HepG2 (cell line): ENCODE measurements around the gene TUBA4B. TPM values are rescaled to one million over a fixed set of nuclear protein-coding genes. Genes with fewer than 3 reads are reported as not detected.
A peak's percentile ranks its signal among the peaks of the same experiment; 100 is the strongest.

Source experiments
- AKAP8 ChIP-seq: sonication (generic); formaldehyde crosslinking; IDR thresholded peaks from 2 replicates; pipeline ENCODE4 v1.5.1; 2020; ENCODE audit warnings: mild to moderate bottlenecking, missing genetic modification reagents
- BORCS8-MEF2B ChIP-seq: sonication (generic); formaldehyde crosslinking; IDR thresholded peaks from 2 replicates; pipeline ENCODE4 v1.8.0; 2022; ENCODE audit warnings: mild to moderate bottlenecking, missing genetic modification reagents
- CENPX ChIP-seq: sonication (generic); formaldehyde crosslinking; IDR thresholded peaks from 2 replicates; pipeline ENCODE4 v1.9.0; 2021; ENCODE audit warnings: mild to moderate bottlenecking, missing genetic modification reagents, moderate library complexity
- HMGA1 ChIP-seq: sonication (generic); formaldehyde crosslinking; conservative IDR thresholded peaks from 2 replicates; pipeline ENCODE4 v1.4.0; 2020; ENCODE audit warnings: missing genetic modification reagents
- HMGXB3 ChIP-seq: sonication (generic); formaldehyde crosslinking; IDR thresholded peaks from 2 replicates; pipeline ENCODE4 v1.4.0; 2020; ENCODE audit warnings: missing genetic modification reagents, borderline replicate concordance
- KLF12 ChIP-seq: sonication (generic); formaldehyde crosslinking; IDR thresholded peaks from 2 replicates; pipeline ENCODE4 v1.4.0; 2020; ENCODE audit warnings: missing genetic modification reagents, borderline replicate concordance
- MXD3 ChIP-seq: IDR thresholded peaks from 2 replicates; pipeline ENCODE4 v1.6.1; 2016; ENCODE audit warnings: mild to moderate bottlenecking, missing biosample characterization, missing genetic modification reagents
- NCOA2 ChIP-seq: sonication (generic); formaldehyde crosslinking; IDR thresholded peaks from 2 replicates; pipeline ENCODE4 v1.8.0; 2022; ENCODE audit warnings: inconsistent platforms
- NFIC ChIP-seq: IDR thresholded peaks from 2 replicates; pipeline ENCODE4 v1.6.1; 2012; ENCODE audit warnings: mild to moderate bottlenecking, low read length, inconsistent platforms
- NR2F1 ChIP-seq, 2 experiments: fragments of 450-650 bp in 1 of 2; formaldehyde crosslinking in 1 of 2; IDR thresholded peaks; 2 replicates each; pipeline versions ENCODE4 v1.5.0 to v1.6.1; 2016 to 2020; ENCODE audit warnings: mild to moderate bottlenecking in 1 of 2, missing compliant biosample characterization in 1 of 2, missing genetic modification reagents in 1 of 2, moderate library complexity in 1 of 2
- RFX3 ChIP-seq: IDR thresholded peaks from 2 replicates; pipeline ENCODE4 v1.6.1; 2016; ENCODE audit warnings: missing biosample characterization, missing genetic modification reagents
- SMC3 ChIP-seq: IDR thresholded peaks from 2 replicates; pipeline ENCODE4 v1.6.1; 2011; ENCODE audit warnings: low read length, improper control_type of control experiment
- SRSF4 ChIP-seq: fragments of 200-400 bp; formaldehyde crosslinking; IDR thresholded peaks from one replicate; pipeline ENCODE4 v1.6.1; 2018; ENCODE audit warnings: mild to moderate bottlenecking, low read depth, low read length, moderate library complexity; ENCODE audit not compliant: poor library complexity, severe bottlenecking
- TCF12 ChIP-seq, 2 experiments: fragments of 450-650 bp in 1 of 2; sonication (generic) in 1 of 2; formaldehyde crosslinking in 1 of 2; IDR thresholded peaks; 2 replicates each; pipeline versions ENCODE4 v1.6.1 to v1.8.0; 2017 to 2022; ENCODE audit warnings: antibody characterized with exemption in 1 of 2, mild to moderate bottlenecking in 1 of 2, missing genetic modification reagents in 1 of 2, moderate library complexity in 1 of 2
- ZNF18 ChIP-seq: sonication (generic); formaldehyde crosslinking; IDR thresholded peaks from 2 replicates; pipeline ENCODE4 v1.8.0; 2022; ENCODE audit warnings: mild to moderate bottlenecking, missing genetic modification reagents; ENCODE audit not compliant: insufficient replicate concordance
- ZNF224 ChIP-seq: sonication (generic); formaldehyde crosslinking; IDR thresholded peaks from 2 replicates; pipeline ENCODE4 v1.5.0; 2020; ENCODE audit warnings: mild to moderate bottlenecking, missing genetic modification reagents
- ZNF264 ChIP-seq: sonication (generic); formaldehyde crosslinking; IDR thresholded peaks from 2 replicates; pipeline ENCODE4 v1.4.0; 2020; ENCODE audit warnings: missing genetic modification reagents
- ZNF33A ChIP-seq: sonication (generic); formaldehyde crosslinking; IDR thresholded peaks from 2 replicates; pipeline ENCODE4 v1.5.1; 2020; ENCODE audit warnings: missing genetic modification reagents, mild to moderate bottlenecking, moderate library complexity, borderline replicate concordance
- ZNF576 ChIP-seq: sonication (generic); formaldehyde crosslinking; IDR thresholded peaks from 2 replicates; pipeline ENCODE4 v1.4.0; 2020; ENCODE audit warnings: mild to moderate bottlenecking, missing genetic modification reagents
- ZNF577 ChIP-seq: sonication (generic); formaldehyde crosslinking; IDR thresholded peaks from 2 replicates; pipeline ENCODE4 v1.4.0; 2020; ENCODE audit warnings: mild to moderate bottlenecking, low read depth, missing genetic modification reagents, borderline replicate concordance
- ZNF747 ChIP-seq: sonication (generic); formaldehyde crosslinking; IDR thresholded peaks from 2 replicates; pipeline ENCODE4 v1.8.1; 2023; ENCODE audit warnings: missing genetic modification reagents, mild to moderate bottlenecking, borderline replicate concordance
- ZSCAN12 ChIP-seq: sonication (generic); formaldehyde crosslinking; IDR thresholded peaks from 2 replicates; pipeline ENCODE4 v1.9.0; 2021; ENCODE audit warnings: mild to moderate bottlenecking, missing genetic modification reagents
- polyA plus RNA-seq, 8 experiments: library from polyadenylated mRNA; depleted of rRNA in 3 of 8; stranded (reverse) in 7 of 8; unstranded in 1 of 8; fragments of >200 nt; fragmentation: Illumina TruSeq in 4 of 8; extraction: Trizol in 4 of 8; gene quantifications; 2 replicates each; pipeline versions ENCODE4 v1.2.1 to v1.2.3, GENCODE V29; 2011 to 2016; ENCODE audit warnings: low read depth in 4 of 8, missing spikeins in 1 of 8, mixed read lengths in 1 of 8; ENCODE audit not compliant: insufficient read depth in 1 of 8
- total RNA-seq, 5 experiments: library from RNA; depleted of rRNA; stranded (reverse); fragments of >200 nt; fragmentation: Illumina TruSeq; extraction: Trizol; gene quantifications; 2 replicates each; pipeline ENCODE4 v1.2.3, GENCODE V29; 2016; ENCODE audit warnings: low read depth in 1 of 5

Gene TUBA4B
- total and polyA plus RNA-seq, 2 of the 13 experiments (the other 11 are each of a cell fraction or from before 2014, with no cell fraction given) = 0.18 to 0.22 TPM

GRCh38 chr2:219245148-219245898 is 7.7 kb upstream of the TUBA4B start, which contains the start of the genes GLB1L and STK16 (continued):
- TF ChIP-seq HMGA1 (no peak), ZNF747 (CRISPR knock-in tag) (peak; percentile 93), TCF12 (IDR thresholded peaks at IDR 0.05) (no peak), TCF12 (CRISPR knock-in tag; IDR thresholded peaks at IDR 0.05) (no peak), RFX3 (peak; percentile 88), SMC3 (no peak), CENPX (CRISPR knock-in tag) (no peak), ZNF577 (CRISPR knock-in tag) (0 out of 2 replicates have a peak, but pooled peaks have one; percentile 29), MXD3 (CRISPR knock-in tag) (peak; percentile 94), NR2F1 (CRISPR knock-in tag; IDR thresholded peaks at IDR 0.05) (no peak), ZSCAN12 (CRISPR knock-in tag) (no peak), ZNF33A (CRISPR knock-in tag) (no peak), ZNF264 (peak; percentile 89), ZNF576 (CRISPR knock-in tag) (no peak), KLF12 (CRISPR knock-in tag) (peak; percentile 79), SRSF4 (peak; percentile 73), BORCS8-MEF2B (peak; percentile 97), NFIC (no peak), NCOA2 (CRISPR knock-in tag) (peak; percentile 65), HMGXB3 (CRISPR knock-in tag) (peak; percentile 84; the same call in 1 of the 2 replicates), ZNF224 (no peak), AKAP8 (CRISPR knock-in tag) (0 out of 2 replicates have a peak, but pooled peaks have one; percentile 44), ZNF18 (CRISPR knock-in tag) (no peak)
